Measurements from ENCODE around the gene PPM1J.

Gene PPM1J

GRCh38 chr1:112695276-112695675 lies 19.9 kb downstream of the PPM1J start (continued):
- TF ChIP-seq SNAI2 (CRISPR knock-in tag; IDR thresholded peaks at IDR 0.05) (no peak), OSR1 (CRISPR knock-in tag; IDR thresholded peaks at IDR 0.05) (no peak), TCF4 (CRISPR knock-in tag; IDR thresholded peaks at IDR 0.05; ENCODE audit: borderline replicate concordance) (no peak)

- no peak for ATAC-seq
- TF ChIP-seq BACH2 (CRISPR knock-in tag; IDR thresholded peaks at IDR 0.05; ENCODE audit: borderline replicate concordance) = no peak
- no peak for TF ChIP-seq ZNF70 (CRISPR knock-in tag; IDR thresholded peaks at IDR 0.05)
- TF ChIP-seq ZNF565 (CRISPR knock-in tag; conservative IDR thresholded peaks at IDR 0.05; ENCODE audit: low read depth) = no peak
- TF ChIP-seq ZC3H10 (CRISPR knock-in tag; IDR thresholded peaks at IDR 0.05) = no peak
- TF ChIP-seq ISL1 (CRISPR knock-in tag; IDR thresholded peaks at IDR 0.05) = no peak
- no peak for TF ChIP-seq RARB (CRISPR knock-in tag; IDR thresholded peaks at IDR 0.05)
- no peak for TF ChIP-seq TCF4 (CRISPR knock-in tag; IDR thresholded peaks at IDR 0.05; ENCODE audit: borderline replicate concordance)
- TF ChIP-seq ESRRG (CRISPR knock-in tag; IDR thresholded peaks at IDR 0.05) = no peak
- TF ChIP-seq TOX (CRISPR knock-in tag; IDR thresholded peaks at IDR 0.05; ENCODE audit: borderline replicate concordance) = no peak
Observed at GRCh38 chr1:112694363-112694929, 20.7 kb downstream of the PPM1J start.

GRCh38 chr1:112693821-112694220 lies 21.3 kb downstream of the PPM1J start:
- no peak for ATAC-seq
- TF ChIP-seq POU6F1 (CRISPR knock-in tag; IDR thresholded peaks at IDR 0.05; ENCODE audit: borderline replicate concordance, low read depth) (no peak), TSHZ2 (CRISPR knock-in tag; IDR thresholded peaks at IDR 0.05) (no peak), CSRNP3 (CRISPR knock-in tag; IDR thresholded peaks at IDR 0.05) (no peak), TOX (CRISPR knock-in tag; IDR thresholded peaks at IDR 0.05; ENCODE audit: borderline replicate concordance) (no peak), OSR1 (CRISPR knock-in tag; IDR thresholded peaks at IDR 0.05) (no peak), RARB (CRISPR knock-in tag; IDR thresholded peaks at IDR 0.05) (no peak), PATZ1 (CRISPR knock-in tag; IDR thresholded peaks at IDR 0.05; ENCODE audit: borderline replicate concordance) (no peak), GLIS3 (CRISPR knock-in tag; IDR thresholded peaks at IDR 0.05) (no peak), CSDC2 (CRISPR knock-in tag; IDR thresholded peaks at IDR 0.05) (no peak), CREB5 (CRISPR knock-in tag; IDR thresholded peaks at IDR 0.05; ENCODE audit: low read depth) (no peak), ZNF8 (CRISPR knock-in tag; IDR thresholded peaks at IDR 0.05) (no peak), ESRRG (CRISPR knock-in tag; IDR thresholded peaks at IDR 0.05) (no peak), PPARA (CRISPR knock-in tag; IDR thresholded peaks at IDR 0.05; ENCODE audit: borderline replicate concordance) (no peak), ZFP3 (CRISPR knock-in tag; IDR thresholded peaks at IDR 0.05) (no peak), ZNF70 (CRISPR knock-in tag; IDR thresholded peaks at IDR 0.05) (no peak), ZNF565 (CRISPR knock-in tag; conservative IDR thresholded peaks at IDR 0.05; ENCODE audit: low read depth) (no peak), ZFP30 (CRISPR knock-in tag; IDR thresholded peaks at IDR 0.05) (no peak)

All from SK-N-SH treated with all-trans-retinoic acid at 6 μM for 48 hours (cell line).